Neural cell (in vitro differentiated cells): ENCODE data around the gene CDCA5.

ENCODE experiments used
- CTCF ChIP-seq: fragments of 450-650 bp; IDR thresholded peaks from 2 replicates; pipeline ENCODE4 v1.5.1; 2014; ENCODE audit warnings: antibody characterized with exemption, mild to moderate bottlenecking, moderate library complexity; ENCODE audit not compliant: poor library complexity, severe bottlenecking
- POLR2AphosphoS5 ChIP-seq: IDR thresholded peaks from 2 replicates; pipeline ENCODE4 v1.6.1; 2012

GRCh38 chr11:65087827-65088226 is 4.0 kb upstream of the CDCA5 start:
- TF ChIP-seq CTCF = no peak
- TF ChIP-seq POLR2AphosphoS5 = no peak
